Adipocyte (in vitro differentiated cells): ENCODE results near the gene WARS2.

Experiments used
- DNase-seq: peaks from one replicate; pipeline ENCODE4 v3.0.0-alpha.2; 2015; ENCODE audit warnings: low read depth
- H3K27me3 ChIP-seq: replicated peaks from 2 replicates; pipeline ENCODE4 v1.7.0; 2013; ENCODE audit warnings: mild to moderate bottlenecking, low read length, moderate library complexity; ENCODE audit not compliant: control insufficient read depth, insufficient read depth
- H3K36me3 ChIP-seq: 2 replicates; pipeline ENCODE4 v1.7.0; 2013; ENCODE audit warnings: low read length, mild to moderate bottlenecking, moderate library complexity; ENCODE audit not compliant: control insufficient read depth, insufficient read depth, severe bottlenecking
- H3K4me1 ChIP-seq: 2 replicates; pipeline ENCODE4 v1.7.0; 2013; ENCODE audit warnings: mild to moderate bottlenecking, low read length, moderate library complexity; ENCODE audit not compliant: control insufficient read depth, insufficient read depth
- H3K4me3 ChIP-seq: 2 replicates; pipeline ENCODE4 v1.7.0; 2013; ENCODE audit warnings: mild to moderate bottlenecking, low read length, moderate library complexity
- H3K9ac ChIP-seq: 2 replicates; pipeline ENCODE4 v1.7.0; 2013; ENCODE audit warnings: mild to moderate bottlenecking, low read length, moderate library complexity
- H3K9me3 ChIP-seq: 2 replicates; pipeline ENCODE4 v1.7.0; 2013; ENCODE audit warnings: mild to moderate bottlenecking, low read length, moderate library complexity; ENCODE audit not compliant: control insufficient read depth

The WARS2 gene

DNA sequence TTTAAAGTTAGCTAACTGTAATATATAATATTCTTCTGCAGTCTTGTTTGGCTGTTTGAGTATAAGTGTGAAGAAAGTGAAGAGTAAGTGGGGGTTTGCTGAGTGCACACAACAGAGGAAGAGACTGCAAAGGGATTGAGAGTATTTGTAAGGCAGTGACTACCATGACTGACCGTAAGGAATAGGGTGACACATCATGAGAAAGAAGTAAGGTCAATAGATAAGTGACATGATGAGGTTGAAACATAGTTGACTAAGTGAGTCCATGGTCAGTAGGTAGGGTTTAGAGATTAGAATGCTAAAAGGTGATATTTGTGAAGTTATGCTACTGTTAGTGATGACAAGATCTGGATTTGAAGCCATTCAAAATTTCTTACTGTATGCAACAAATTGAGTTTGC is 27.7 kb downstream of the WARS2 start:
- no peaks in the 10 kb centered on the region for H3K9me3 ChIP-seq
- DNase-seq = no peak
- H3K27me3 ChIP-seq = no peaks in the 10 kb centered on the region
- no peaks in the 10 kb centered on the region for H3K36me3 ChIP-seq
- no peak overlapping the region for H3K9ac ChIP-seq
- no peak overlapping the region for H3K4me3 ChIP-seq
- H3K4me1 ChIP-seq = peaks cover 14% of the 10 kb centered on the region

DNA sequence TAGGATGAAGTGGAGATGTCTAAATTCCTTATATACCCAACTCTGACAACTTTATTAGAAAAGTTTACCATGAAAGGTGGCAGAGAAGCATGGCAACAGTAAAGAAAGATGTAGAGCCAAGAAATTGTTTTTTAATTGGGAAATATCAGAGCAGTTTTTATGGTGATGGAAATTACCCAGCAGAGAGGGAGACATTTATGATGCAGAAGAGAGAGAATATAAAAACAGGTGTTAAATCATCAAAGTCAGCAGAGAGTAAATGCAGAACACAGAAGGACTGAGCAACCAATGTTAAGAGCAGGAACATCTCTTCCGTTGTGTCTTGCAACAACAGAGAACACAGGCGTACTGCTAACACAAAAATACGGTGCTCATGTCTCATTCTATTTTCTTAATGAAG is 28.2 kb downstream of the WARS2 start:
- Histone ChIP-seq H3K9me3 (no peaks in the 10 kb centered on the region), H3K4me1 (peaks cover 14% of the 10 kb centered on the region), H3K4me3 (no peak overlapping the region), H3K9ac (no peak overlapping the region), H3K36me3 (no peaks in the 10 kb centered on the region), H3K27me3 (no peaks in the 10 kb centered on the region)
- no peak for DNase-seq

DNA sequence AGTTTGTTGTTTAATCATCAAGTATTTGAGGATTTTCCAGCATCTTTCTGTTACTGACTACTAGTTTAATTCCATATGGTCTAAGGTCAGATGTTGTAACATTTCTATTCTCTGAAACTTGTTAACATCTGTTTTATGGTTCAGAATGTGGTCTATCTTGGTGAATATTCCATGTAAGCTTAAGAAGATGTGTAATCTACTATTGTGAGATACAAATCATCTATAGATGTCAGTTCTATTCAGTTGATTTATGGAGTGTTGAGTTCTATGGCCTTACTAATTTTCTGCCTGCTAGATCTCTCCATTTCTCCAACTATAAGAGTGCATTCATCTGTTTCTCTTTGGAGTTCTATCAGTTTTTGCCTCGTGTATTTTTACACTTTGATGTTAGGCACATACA is 31.5 kb downstream of the WARS2 start:
- H3K4me1 ChIP-seq = no peaks in the 10 kb centered on the region
- no peak overlapping the region for H3K9ac ChIP-seq
- H3K9me3 ChIP-seq = no peaks in the 10 kb centered on the region
- H3K27me3 ChIP-seq = no peaks in the 10 kb centered on the region
- no peak overlapping the region for H3K4me3 ChIP-seq
- DNase-seq = no peak
- no peaks in the 10 kb centered on the region for H3K36me3 ChIP-seq

DNA sequence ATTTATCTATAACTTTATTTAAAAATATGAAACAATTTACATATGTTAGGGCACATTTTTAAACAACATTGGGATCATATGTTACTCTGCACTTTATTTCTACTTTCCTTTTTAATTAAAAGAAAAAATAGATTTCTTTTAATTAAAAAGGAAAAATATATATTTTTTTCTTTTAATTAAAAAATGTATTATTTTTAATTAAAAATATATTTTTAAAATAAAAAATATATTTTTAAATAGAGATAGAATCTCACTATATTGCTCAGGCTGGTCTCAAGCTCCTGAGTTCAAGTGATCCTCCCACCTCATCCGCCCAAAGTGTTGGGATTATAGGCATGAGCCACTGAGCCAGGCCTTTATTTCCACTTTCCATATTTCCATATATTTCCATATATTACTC is 36.7 kb downstream of the WARS2 start:
- H3K9me3 ChIP-seq = no peaks in the 10 kb centered on the region

DNA sequence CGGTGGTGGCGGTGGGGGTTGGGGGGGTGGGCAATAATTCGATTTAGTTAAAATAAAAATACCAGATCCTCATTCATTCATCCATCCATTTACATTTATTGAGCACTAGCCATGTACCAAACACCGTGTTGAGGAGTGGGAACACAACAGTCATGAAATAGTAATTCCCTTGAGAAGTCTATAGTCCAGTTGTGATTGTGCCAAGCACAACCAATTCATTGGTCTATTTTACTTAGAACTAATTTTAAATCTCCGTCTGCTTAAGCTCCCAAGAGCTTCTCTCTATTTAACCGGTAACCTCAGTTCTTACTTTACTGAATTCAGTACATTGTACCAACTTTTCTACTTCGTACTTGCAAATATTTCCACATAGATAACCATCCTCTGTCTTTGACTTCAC is 38.4 kb downstream of the WARS2 start:
- Histone ChIP-seq H3K36me3 (no peaks in the 10 kb centered on the region), H3K9me3 (no peaks in the 10 kb centered on the region), H3K27me3 (no peaks in the 10 kb centered on the region), H3K4me3 (peak overlapping the region; percentile 20), H3K4me1 (peaks cover 49% of the 10 kb centered on the region), H3K9ac (peak overlapping the region; percentile 55)
- no peak for DNase-seq

More for the DNA sequence above, 36.7 kb downstream of the WARS2 start:
- H3K27me3 ChIP-seq = no peaks in the 10 kb centered on the region
- H3K9ac ChIP-seq = no peak overlapping the region
- H3K4me1 ChIP-seq = peaks cover 43% of the 10 kb centered on the region
- DNase-seq = no peak
- H3K4me3 ChIP-seq = no peak overlapping the region
- H3K36me3 ChIP-seq = no peaks in the 10 kb centered on the region

DNA sequence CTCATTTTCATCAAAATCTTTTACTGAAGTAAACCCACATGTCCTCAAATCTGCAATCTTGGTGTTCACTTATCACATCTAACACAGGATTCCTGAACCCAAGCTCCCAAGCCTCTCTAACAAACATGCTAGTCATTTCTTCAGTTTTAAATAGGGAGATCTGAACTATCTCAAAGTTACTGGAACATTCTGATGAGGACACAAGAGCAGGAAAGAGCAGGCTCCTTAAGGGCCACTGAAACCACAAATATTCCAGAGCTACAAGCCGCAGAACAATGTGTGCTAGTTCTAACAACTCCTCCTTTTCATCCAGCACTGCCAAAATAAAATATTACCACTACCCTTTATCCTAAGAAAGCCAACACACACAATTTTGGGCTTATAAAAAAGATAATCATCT is 38.9 kb downstream of the WARS2 start:
- peaks cover 49% of the 10 kb centered on the region for H3K4me1 ChIP-seq
- peak; percentile 72 for DNase-seq
- no peaks in the 10 kb centered on the region for H3K27me3 ChIP-seq
- no peak overlapping the region for H3K4me3 ChIP-seq
- peak overlapping the region; percentile 65 for H3K9ac ChIP-seq
- no peaks in the 10 kb centered on the region for H3K9me3 ChIP-seq
- H3K36me3 ChIP-seq = no peaks in the 10 kb centered on the region

DNA sequence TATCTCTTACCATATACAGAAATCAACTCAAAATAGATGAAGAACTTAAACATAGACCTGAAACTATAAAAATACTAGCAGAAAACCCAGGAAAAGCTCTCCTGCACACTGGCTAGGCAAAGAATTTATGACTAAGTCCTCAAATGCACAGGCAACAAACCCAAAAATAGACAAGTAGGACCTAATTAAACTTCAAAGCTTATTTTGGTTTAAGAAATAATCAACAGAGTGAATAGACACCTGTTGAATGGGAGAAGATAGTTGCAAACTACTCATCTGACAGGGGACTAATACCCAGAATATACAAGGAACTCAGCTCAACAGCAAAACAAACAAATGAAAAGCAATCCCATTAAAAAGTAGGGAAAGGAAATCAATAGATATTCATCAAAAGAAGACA is 40.7 kb downstream of the WARS2 start:
- H3K9me3 ChIP-seq = no peaks in the 10 kb centered on the region
- H3K4me3 ChIP-seq = peak overlapping the region; percentile 6
- no peak for DNase-seq
- H3K36me3 ChIP-seq = no peaks in the 10 kb centered on the region
- H3K27me3 ChIP-seq = no peaks in the 10 kb centered on the region
- peak overlapping the region; percentile 65 for H3K9ac ChIP-seq
- H3K4me1 ChIP-seq = peaks cover 49% of the 10 kb centered on the region

DNA sequence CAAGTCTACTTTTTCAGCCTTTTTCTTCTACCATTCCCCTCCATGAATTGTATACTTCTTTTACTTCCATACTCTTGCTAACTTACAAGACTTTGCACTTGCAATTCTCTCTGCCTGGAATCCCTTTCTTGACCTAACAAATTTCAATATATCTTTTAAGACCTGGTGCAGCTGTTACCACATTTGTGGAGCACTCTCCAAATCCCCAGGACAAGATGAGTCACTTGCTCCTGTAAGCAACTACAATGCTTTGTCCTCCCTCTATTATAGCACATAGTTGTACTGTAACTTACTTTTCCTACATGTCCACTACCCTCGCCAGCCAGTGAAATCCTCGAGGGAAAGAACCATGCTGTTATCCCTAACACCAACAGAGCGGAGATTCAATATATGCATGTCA is 43.1 kb downstream of the WARS2 start:
- Histone ChIP-seq H3K9ac (peak overlapping the region; percentile 15), H3K27me3 (no peaks in the 10 kb centered on the region)
- DNase-seq = peak; percentile 45

DNA sequence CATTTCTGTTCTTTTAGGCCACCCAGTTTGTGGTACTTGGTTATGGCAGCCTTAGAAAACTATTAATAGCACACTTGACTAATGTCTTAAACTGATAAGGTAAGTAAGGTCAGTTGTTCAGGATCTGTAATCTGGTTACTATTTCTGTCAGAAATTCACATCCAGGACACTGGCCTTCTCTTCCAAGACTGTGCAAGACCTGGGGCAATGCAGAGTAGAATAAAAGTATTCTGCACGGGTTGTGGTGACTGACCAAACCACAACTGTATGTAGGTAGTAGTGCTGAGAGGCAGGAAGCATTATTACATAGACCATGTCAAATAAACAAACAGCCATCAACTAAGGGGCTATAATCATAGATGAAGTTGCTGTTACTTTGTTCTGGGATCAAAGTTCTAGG is 46.7 kb downstream of the WARS2 start:
- no peak for DNase-seq
- Histone ChIP-seq H3K4me3 (no peak overlapping the region), H3K9me3 (peaks cover 7% of the 10 kb centered on the region), H3K4me1 (peaks cover 8% of the 10 kb centered on the region), H3K36me3 (no peaks in the 10 kb centered on the region), H3K9ac (no peak overlapping the region), H3K27me3 (no peaks in the 10 kb centered on the region)

More for the DNA sequence above, 43.1 kb downstream of the WARS2 start:
- Histone ChIP-seq H3K36me3 (no peaks in the 10 kb centered on the region), H3K9me3 (no peaks in the 10 kb centered on the region), H3K4me1 (peaks cover 39% of the 10 kb centered on the region), H3K4me3 (no peak overlapping the region)

DNA sequence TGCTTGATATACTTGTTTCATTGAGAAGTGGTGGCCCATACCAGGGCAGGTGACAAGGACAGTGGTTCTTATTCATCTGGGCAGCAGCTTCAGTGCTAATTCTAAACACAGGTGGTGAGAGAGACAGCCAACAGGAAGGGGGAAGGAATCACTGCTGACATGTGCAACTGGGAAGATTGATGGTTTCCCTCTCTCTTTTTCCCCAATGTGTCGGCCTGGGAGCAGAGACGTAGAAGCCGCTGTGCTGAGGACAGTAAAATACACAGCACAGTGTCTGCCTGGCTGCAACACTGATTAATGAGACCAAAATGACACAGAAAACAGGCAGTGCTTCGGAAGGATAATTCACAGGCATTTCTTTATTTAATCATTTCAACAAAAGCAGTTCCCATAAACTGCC is 48.8 kb downstream of the WARS2 start:
- Histone ChIP-seq H3K9ac (no peak overlapping the region), H3K4me1 (peaks cover 11% of the 10 kb centered on the region), H3K36me3 (no peaks in the 10 kb centered on the region), H3K4me3 (no peak overlapping the region), H3K9me3 (peaks cover 7% of the 10 kb centered on the region), H3K27me3 (no peaks in the 10 kb centered on the region)
- DNase-seq = no peak

DNA sequence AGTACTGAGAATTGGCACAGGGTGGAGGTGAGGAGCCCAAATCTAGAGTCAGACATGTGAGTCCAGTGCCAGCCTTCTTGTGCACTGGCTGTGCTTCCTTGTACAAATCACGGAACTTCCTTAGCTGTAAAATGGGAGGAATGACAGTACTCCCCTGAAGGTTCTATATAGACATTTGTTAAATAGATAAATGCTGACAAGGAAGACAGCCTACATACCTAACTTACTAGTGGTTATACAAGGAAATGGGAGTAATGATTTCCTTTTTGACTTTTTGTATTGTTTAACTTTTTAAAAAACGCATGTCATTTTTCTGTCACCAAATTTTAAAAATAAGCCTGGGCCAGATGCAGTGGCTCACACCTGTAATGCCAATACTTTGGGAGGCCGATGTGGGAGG is 50.2 kb downstream of the WARS2 start:
- H3K9ac ChIP-seq = no peak overlapping the region
- no peaks in the 10 kb centered on the region for H3K36me3 ChIP-seq
- no peak for DNase-seq
- H3K27me3 ChIP-seq = no peaks in the 10 kb centered on the region
- H3K9me3 ChIP-seq = peaks cover 7% of the 10 kb centered on the region
- peaks cover 11% of the 10 kb centered on the region for H3K4me1 ChIP-seq
- H3K4me3 ChIP-seq = no peak overlapping the region

DNA sequence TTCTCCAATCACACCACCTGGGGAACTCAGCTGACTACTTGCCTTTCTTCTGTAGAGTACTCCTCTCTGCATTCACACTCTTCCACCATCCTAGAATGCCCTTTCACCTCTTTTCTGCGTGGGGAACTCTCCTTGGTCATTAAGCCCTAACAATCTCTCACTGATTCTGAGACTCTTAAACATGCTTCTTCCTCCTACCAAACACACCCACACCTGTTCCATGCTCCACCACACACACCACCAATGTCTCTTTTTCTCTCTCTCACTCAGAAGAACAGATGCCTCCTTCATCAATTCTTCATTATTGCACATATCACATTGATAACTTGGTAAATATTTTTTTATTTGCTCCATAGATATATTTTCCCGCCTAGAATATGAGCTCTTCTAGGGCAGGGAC is 53.6 kb downstream of the WARS2 start:
- no peak for DNase-seq
- Histone ChIP-seq H3K4me1 (peaks cover 20% of the 10 kb centered on the region), H3K4me3 (no peak overlapping the region)

More for the DNA sequence above, 53.6 kb downstream of the WARS2 start:
- Histone ChIP-seq H3K9me3 (peaks cover 7% of the 10 kb centered on the region), H3K9ac (no peak overlapping the region), H3K27me3 (no peaks in the 10 kb centered on the region), H3K36me3 (no peaks in the 10 kb centered on the region)
